Fibroblast of skin of left quadriceps (primary cell): ENCODE measurements around the gene KCNN3.

Experiments
- DNase-seq, 2 experiments: peaks; one replicate each; pipeline ENCODE4 v3.0.0-alpha.2; 2013; ENCODE audit warnings: low read depth in 2 of 2

The KCNN3 gene

GRCh38 chr1:154729031-154729442, 141.0 kb downstream of the KCNN3 start:
- no peak for DNase-seq

- no peak for DNase-seq
Measured at GRCh38 chr1:154726896-154727753, 143.0 kb downstream of the KCNN3 start.

- no peak for DNase-seq
Measured at GRCh38 chr1:154726443-154726842, 143.6 kb downstream of the KCNN3 start.

DNA sequence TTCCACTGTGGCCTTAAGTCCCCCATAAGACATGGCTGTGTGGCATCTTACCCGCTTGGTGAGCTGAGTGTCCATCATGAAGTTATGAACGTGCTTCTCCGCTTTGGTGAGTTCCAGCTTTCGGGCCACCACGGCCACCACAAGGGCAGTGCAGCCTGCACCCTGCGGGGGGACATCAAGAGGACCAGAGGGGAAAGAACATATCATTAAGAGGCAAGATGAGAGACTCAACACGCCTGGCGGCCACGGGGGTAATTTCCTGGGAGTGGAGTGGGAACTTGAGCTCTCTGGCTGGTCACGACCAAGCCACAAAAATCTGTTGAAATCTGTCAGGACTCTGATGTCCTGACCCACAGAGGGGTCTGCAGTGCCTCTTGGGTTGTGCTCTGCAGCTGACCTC, 144.2 kb downstream of the KCNN3 start:
- DNase-seq = no peak

DNA sequence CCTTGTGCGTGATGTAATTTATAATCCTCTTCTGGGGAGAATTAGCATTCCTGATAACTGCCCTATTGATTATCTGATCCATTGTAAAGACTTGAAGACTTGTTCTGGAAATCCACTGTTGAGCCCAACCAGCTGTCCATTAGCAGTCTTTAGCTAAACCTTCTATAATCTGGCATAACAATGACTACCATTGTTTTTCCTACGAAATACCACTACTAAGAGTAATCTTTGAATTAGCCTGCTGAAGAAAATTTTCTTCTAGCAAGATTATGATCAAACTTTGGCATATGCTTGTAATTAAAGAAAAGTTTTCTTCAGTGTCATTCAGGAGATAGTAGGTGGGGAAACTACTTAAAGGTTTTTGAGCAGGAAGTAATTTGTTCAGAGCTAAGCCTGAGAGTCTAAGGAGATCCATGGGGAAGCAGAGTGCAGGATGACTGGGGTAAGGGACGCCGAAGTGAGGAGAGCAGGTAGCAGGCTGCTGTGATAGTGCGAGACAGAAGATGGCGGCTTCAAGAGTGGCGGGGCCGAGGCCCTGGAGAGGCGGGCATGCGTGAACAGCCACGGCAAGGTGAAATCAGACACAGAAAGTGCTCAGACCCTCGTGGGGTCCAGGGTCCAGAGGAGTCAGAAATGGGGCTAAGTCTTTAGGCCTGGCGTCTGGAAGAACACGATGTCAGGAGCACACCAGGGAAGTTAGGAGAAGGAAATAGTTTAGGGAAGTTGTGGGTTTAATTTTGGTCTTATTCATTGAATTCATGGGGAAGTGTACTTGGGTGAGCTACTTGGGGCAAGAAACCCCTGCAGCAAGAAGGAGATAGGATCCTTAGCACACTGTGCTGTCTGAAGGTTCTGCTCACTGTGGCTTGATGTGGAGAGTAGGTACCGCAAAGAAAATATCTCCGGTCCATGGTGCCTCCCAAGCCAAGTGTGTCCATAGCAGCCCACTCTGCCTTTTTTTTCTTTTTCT, 149.5 kb downstream of the KCNN3 start:
- DNase-seq = no peak

GRCh38 chr1:154719586-154720327, 150.3 kb downstream of the KCNN3 start:
- no peak for DNase-seq

DNA sequence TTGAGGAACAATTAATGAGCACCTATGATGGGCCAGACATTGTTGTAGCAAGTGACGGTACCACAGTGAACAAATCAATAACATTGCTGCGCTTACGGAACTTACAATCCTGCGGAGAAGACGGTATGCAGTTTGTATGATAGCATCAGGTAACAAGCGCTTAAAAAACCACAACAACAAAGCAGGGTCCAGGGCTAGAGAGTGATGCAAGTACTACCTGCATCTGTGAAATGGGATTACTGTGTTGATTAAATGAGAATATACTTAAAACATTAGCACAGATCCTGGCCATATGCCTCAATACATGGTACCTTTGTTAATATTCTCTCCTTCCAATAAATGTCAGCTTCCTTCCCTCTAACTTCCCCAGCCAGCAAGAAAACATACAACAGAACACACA, 151.5 kb downstream of the KCNN3 start:
- DNase-seq = no peak

DNA sequence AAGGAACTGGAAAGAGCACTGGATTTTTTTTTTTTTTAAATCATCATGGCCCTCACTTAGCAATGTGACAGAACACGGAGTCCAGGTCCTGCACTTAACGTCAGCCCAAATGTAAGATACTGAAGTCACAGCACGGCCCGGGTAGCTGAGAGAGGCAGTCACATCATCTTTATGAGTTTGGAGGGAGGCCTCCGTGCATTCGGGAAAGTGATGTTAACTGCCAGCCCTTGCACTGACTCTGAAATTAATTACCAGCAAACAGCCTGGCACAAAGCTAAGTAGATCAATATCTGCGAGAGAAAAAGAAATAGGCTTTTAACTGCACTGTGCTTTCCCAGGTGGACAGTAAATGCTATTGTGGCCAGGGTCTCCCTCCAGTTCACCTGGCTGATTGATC, 152.6 kb downstream of the KCNN3 start:
- DNase-seq = no peak

GRCh38 chr1:154716614-154717527, 153.2 kb downstream of the KCNN3 start:
- no peak for DNase-seq

GRCh38 chr1:154716011-154716410, 154.1 kb downstream of the KCNN3 start:
- DNase-seq = no peak

DNA sequence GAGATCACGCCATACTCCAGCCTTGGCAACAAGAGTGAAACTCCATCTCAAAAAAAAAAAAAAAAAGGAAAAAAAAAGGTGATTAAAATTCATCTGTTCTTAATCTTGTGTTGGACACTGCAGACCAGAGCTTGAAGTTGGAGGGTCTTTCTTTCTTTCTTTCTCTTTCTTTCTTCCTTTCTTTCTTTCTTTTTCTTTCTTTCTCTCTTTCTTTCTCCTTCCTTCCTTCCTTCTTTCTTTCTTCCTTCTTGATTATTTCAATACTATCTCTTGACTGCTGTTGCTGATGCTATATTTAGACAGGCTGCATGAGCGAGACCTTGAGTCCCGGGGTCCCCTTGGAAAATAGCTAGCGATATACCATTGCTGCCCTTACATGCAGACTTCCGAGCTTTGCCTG, 154.7 kb downstream of the KCNN3 start:
- no peak for DNase-seq

- DNase-seq = no peak
Measured at GRCh38 chr1:154714638-154715037, 155.4 kb downstream of the KCNN3 start.

DNA sequence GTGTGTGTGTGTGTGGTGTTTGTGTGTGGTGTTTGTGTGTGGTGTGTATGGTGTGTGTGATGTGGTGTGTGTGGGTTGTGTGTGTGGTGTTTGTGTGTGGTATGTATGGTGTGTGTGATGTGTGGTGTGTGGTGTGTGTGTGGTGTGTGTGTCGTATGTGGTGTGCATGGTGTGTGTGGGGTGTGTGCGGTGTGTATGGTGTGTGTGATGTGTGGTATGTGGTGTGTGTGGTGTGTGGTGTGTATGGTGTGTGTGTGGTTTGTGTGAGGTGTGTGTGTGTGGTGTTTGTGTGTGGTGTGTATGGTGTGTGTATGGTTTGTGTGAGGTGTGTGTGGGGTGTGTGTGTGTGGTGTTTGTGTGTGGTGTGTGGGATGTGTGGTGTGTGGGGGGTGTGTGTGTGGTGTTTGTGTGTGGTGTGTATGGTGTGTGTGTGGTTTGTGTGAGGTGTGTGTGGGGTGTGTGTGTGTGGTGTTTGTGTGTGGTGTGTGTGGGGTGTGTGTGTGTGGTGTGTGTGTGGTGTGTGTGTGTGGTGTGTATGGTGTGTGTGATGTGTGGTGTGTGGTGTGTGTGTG, 155.9 kb downstream of the KCNN3 start:
- DNase-seq = no peak

GRCh38 chr1:154713005-154713404, 157.1 kb downstream of the KCNN3 start:
- DNase-seq = no peak

DNA sequence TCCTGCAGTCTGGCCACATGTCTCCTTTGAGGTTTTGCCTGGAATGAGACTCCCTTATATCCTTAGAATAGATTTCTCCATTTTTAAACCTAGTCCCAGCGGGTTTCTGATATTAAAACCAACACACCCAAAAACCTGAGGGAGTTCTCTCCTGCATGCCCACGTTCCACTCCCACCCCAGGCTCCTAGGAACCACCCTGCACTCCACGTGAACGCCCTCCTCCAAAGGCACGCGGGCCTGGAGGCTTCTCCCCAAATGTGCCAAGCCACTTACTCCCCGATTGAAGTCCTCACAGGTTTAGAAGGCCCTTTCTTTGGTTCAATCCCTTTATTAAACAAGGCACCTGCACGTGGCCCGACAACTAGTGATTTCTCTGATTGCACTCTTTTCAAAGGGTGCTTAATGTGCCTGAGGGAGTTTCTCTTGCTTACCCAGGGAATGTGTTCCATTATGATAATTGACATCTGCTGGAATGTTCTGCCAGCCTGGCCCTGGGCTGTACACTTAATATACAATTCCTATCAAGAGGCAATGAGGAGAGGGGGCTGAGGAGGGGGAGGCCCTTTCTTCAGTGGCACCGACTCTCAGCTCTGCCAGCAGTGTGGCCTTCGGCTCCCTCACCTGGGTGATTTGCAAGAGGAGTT, 157.8 kb downstream of the KCNN3 start:
- no peak for DNase-seq

GRCh38 chr1:154711416-154711815, 158.7 kb downstream of the KCNN3 start:
- DNase-seq = no peak

DNA sequence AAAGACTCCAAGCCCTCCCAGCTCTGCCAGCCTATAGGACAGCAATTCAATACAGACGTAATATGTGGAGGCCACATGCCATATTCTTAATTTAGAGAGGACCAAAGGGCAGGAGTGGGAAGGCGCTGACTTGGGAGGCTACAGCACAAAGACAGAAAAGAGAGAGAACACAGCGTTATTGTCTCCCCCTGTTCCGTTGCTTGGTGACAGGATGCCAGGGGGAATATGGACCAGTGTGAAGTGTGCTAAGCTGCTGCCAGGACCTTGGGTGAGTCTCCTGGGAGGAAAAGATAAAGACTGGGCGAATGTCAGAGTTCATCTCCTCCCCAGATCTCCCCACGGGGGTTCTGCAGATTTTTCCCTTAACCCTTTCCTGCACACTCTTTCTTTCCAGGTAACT, 160.0 kb downstream of the KCNN3 start:
- DNase-seq = no peak

DNA sequence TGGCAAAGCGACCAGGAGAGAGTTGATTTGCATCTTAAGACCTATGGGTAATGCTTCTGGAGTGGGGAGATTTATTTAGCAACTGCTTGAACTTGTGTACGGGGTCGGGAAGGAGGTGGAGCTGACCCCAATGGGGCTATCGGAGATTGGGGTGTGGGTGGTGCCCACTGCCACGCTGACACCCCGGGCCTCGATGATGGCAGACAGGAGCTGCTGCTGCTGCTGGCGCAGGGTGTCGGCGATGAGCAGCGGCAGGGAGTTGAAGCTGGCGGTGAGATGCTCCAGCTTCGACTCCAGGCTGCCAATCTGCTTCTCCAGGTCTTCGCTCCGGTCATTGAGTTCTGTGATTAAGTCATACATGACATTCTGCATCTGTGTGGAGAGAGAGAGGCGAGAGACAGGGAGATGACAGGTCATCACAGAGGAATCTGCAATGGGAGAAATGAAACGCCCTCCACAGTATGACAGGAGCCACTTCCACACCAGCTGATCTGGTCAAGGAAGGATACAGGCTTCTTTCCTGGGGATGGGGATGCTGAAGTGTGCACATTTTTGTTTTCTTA, 162.1 kb downstream of the KCNN3 start:
- DNase-seq = no peak

DNA sequence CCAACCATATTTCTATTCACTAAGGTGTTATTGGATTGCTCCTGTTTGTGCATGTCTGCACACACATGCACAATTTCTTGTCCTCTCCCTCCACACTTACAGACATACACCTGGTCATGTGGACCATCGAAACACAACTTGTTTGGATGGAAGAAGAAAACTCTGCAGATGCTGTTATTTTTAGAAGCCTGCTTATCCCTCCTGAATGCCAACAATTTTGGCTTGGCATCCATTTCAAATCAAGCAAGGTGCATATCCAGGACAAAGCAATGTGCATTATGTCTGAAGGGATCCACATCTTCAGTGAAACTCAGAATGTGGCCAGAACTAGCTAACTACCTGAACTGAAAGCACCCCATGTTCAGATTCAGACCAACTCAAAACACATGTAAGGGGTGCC, 163.2 kb downstream of the KCNN3 start:
- DNase-seq = no peak

GRCh38 chr1:154705544-154705943, 164.5 kb downstream of the KCNN3 start:
- no peak for DNase-seq
